ENCODE results near the gene TIMM44. TPM values are rescaled to one million over a fixed set of nuclear protein-coding genes. Genes with fewer than 3 reads are reported as not detected.

The TIMM44 gene, protein sequence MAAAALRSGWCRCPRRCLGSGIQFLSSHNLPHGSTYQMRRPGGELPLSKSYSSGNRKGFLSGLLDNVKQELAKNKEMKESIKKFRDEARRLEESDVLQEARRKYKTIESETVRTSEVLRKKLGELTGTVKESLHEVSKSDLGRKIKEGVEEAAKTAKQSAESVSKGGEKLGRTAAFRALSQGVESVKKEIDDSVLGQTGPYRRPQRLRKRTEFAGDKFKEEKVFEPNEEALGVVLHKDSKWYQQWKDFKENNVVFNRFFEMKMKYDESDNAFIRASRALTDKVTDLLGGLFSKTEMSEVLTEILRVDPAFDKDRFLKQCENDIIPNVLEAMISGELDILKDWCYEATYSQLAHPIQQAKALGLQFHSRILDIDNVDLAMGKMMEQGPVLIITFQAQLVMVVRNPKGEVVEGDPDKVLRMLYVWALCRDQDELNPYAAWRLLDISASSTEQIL
- total RNA-seq (2022; extraction: Qiagen RNA extraction; ENCODE audit: low read depth), result 23.8 to 33.8 TPM (median 29.2 TPM) in 5 replicates

DNA sequence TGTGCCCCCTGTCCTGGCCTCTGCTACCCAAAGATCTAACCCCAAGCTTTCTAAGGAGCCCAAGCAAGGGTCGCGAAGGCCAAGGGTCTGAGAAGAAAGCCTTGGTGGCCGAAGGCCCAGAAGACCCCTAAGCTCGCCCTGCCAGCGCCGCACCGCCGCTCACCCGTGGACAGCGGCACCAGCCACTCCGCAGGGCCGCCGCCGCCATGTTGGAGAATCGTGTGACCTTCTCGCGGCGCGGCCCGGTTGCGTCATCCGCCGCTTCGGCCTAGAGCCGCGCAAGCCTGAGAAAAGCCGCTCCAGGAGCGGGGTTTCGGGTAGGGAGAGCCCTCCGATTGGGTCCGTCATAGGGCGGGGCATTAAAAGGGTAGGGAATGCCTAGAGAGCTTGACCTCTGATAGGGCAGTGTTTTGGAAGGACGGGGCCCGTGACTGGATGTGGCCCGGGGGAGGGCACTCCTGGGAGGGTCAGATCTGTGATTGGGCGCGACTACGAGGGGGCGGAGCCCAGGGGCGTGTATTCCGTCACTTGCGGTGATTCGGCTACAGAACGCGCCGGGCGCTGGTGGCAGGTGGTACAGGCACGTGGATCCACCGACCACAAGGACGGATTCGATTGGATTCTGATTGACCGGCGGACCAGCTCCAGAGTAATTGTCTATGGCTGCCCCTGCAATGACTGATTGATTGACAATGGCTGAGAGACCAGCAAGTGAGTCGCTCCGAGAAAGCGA, at the start of gene TIMM44:
TSS of gene TIMM44 (minus strand) at position 223 of the 733 bp plus-strand sequence. CDS start at position 208, 15 bp downstream.

DNA sequence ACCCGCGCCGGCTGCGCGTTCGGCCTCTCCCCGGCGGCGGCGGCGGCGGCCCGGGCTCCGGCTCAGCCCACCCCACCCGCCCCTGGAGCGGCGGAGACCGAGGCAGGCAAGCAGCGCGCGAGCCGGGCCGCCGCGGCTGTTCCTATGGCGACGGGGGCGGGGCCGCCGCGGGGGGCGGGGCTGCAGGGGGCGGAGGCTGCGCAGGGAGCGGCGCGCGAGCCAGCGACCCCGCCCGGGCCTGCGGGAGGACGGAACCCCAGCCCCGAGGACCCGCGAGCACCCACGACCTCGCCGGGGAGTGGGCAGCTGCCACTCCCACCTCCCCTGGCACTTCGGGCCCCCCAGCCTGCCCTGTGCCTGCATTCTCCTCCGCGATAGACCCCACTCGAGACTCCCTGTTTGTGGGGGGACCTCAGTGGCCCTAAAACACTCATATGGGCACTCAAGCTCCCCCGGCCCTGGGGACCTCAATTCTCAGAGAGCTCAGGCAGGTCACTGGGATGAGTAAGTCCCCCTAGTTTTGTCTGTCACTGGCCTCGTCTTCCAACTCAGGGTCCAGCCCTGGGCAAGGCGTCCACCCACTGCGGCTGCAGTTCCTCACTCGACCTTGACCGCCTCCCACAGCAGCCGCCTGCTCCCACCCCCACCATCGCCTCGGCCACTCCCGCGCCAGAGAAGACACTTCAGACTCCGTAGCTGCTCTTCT, 17.3 kb downstream of the TIMM44 start, which contains the start of gene CTXN1:
TSS of gene CTXN1 (minus strand) at position 115 of the 706 bp plus-strand sequence. CDS start 597 bp downstream, outside the sequence.

DNA sequence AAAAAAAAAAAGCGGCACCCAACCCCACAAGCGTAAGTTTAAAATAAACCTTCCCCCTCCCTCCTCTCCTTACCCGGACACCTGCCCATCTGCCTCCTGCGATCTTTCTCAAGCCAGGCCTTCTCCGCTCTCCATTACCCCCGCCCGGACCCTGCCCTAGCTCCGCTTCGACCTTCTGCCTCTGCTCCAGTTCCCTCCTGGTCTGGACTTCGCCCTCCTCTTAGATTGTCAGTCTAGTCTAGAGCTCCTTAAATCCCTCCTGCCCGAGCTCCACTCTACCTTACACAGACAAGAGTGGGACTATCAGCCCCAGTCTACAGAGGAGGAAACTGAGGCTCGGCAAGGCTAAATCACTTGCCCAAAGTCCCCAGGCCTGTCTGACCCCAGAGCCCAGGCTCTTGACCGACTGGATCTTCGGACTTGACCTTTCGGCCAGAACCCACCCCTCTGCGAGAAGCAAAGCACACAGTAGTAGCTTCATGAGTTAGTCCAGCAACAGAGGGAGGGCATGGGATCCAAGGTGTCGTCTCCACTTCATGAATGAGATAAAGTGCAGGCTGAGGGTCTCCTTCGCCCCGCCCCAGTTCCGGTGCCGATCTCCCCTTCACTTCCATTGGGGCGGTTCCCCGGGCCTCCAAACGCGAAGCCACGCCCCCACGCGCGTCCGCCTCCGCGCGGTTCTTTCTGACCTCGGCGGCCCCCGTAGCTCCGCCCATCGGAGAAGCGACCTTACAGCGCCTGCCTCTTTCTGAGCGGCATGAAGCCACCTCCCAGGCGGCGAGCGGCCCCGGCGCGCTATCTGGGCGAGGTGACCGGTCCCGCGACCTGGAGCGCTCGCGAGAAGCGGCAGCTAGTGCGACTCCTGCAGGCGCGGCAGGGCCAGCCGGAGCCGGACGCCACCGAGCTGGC, 23.6 kb downstream of the TIMM44 start, which contains the start of gene SNAPC2:
TSS of gene SNAPC2 (plus strand) at position 729 of the 909 bp plus-strand sequence. CDS start at position 758, 29 bp downstream.

DNA sequence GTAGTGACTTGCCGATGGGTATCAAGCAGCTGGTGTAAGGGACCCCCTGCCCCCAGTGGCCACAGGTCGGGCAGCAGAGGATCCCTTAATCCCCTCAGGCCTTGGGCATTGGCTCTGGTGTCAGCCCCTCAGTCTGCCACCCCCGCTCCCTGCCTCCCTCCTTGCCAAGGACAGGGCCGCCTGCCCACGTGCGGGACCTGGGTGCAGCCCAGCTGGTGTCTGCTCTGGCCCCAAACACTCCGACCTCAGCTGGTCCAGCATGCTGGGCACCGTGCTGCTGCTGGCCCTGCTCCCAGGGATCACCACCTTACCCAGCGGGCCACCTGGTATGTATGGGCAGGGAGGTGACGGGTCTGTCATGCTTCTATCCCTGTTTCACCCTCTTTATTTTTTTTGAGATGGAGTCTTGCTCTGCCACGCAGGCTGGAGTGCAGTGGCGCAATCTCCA, 28.8 kb downstream of the TIMM44 start, which contains the start of gene TGFBR3L:
TSS of gene TGFBR3L (plus strand) at position 233 of the 448 bp plus-strand sequence.

DNA sequence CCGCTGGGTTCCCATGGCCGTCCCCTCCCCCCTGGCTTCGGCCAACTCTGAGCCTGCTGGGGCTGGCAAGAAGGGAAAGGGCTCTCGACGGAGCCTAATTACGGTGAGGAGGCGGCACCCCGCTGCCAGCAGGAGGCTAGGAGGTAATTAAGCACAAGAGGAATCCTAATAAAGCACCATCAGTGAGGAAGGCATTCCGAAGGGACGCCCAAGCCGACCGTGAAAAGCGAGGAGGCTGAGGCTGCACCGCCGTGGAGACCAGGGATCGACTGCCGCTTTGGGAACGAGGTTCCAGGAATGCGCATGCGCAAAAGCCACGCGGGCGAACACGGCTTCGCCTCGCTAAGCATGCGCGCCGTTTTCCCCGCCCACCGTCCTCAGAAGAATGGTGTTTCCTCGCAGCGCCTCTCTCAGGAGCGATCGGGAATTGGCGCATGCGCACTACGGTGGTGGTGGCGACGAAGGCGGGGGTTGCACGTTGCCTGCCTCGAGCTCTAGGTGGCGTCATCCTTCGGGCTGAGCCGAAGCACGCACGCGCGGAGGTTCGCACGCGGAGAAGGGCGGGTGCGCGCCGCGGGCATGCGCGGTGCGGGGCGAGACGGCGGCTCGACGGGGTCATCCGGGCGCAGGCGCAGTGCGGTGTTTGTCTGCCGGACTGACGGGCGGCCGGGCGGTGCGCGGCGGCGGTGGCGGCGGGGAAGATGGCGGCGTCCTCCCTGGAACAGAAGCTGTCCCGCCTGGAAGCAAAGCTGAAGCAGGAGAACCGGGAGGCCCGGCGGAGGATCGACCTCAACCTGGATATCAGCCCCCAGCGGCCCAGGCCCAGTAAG, 40.0 kb downstream of the TIMM44 start, which contains the start of gene MAP2K7:
TSS of gene MAP2K7 (plus strand) at position 634 of the 830 bp plus-strand sequence. CDS start at position 702, 68 bp downstream.

DNA sequence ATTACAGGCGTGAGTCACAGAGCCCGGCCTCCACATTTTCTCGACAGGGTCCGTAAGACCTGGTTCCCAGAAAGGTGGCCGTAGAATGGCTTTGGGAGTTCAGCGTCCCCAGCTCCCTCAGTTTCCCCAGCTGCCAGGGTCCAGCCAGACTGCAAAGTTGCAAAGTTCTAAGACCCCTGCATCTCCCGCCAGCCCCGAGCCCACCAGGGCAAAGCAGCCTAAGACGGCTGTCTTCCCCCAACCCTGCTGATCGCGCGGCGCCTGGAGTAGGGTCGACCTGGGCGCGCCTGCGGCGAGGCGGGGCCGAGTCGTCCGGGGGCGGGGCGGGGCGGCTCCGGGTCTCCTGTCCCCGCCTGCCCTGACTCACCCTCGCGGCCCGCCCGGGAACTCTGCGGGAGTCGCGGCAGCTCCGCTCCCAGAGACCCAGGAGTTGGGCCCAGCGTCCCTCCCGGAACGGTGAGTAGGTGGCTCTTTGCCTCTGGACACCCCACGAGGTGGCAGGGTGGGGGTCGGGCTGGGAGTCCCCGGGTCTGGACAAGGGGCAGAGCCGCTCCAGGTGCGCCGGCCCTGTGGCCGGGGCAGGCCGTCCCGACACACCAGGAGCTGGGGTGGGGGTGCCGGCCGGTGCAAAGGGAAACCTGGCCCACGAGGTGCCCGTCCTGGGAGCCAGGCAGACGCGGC, 55.2 kb downstream of the TIMM44 start, which contains the start of gene LRRC8E:
TSS of gene LRRC8E (plus strand) at position 366 of the 681 bp plus-strand sequence. CDS start 7,094 bp downstream, outside the sequence.

Other genes starting within 250 kb of the TIMM44 start
- not detected in 5 replicates for gene FCER2, start 241.5 kb downstream of the TIMM44 start, total RNA-seq (2022; extraction: Qiagen RNA extraction; ENCODE audit: low read depth)
- not detected in 5 replicates for gene CLEC4G, start 211.6 kb downstream of the TIMM44 start, total RNA-seq (2022; extraction: Qiagen RNA extraction; ENCODE audit: low read depth)
- not detected in 5 replicates for gene CD209, start 196.1 kb downstream of the TIMM44 start, total RNA-seq (2022; extraction: Qiagen RNA extraction; ENCODE audit: low read depth)
- 0.06 TPM in 1 of 5 replicates, not detected in the others for gene CLEC4M, start 180.4 kb downstream of the TIMM44 start, total RNA-seq (2022; extraction: Qiagen RNA extraction; ENCODE audit: low read depth)
- gene EVI5L, start 113.4 kb downstream of the TIMM44 start, total RNA-seq (2022; extraction: Qiagen RNA extraction; ENCODE audit: low read depth), result 1.3 to 1.7 TPM (median 1.5 TPM) in 5 replicates
- 0.20 to 0.48 TPM (median 0.34 TPM) in 5 replicates for gene PRR36, start 69.3 kb downstream of the TIMM44 start, total RNA-seq (2022; extraction: Qiagen RNA extraction; ENCODE audit: low read depth)
- 6.1 to 8.9 TPM (median 7.1 TPM) in 5 replicates for gene LRRC8E, start 55.2 kb downstream of the TIMM44 start, total RNA-seq (2022; extraction: Qiagen RNA extraction; ENCODE audit: low read depth)
- 11.8 to 18.7 TPM (median 16.9 TPM) in 5 replicates for gene MAP2K7, start 39.8 kb downstream of the TIMM44 start, total RNA-seq (2022; extraction: Qiagen RNA extraction; ENCODE audit: low read depth)
- 0.52 to 1.8 TPM (median 1.7 TPM) in 5 replicates for gene TGFBR3L, start 28.8 kb downstream of the TIMM44 start, total RNA-seq (2022; extraction: Qiagen RNA extraction; ENCODE audit: low read depth)
- gene SNAPC2, start 23.3 kb downstream of the TIMM44 start, total RNA-seq (2022; extraction: Qiagen RNA extraction; ENCODE audit: low read depth), result 19.9 to 29.9 TPM (median 28.1 TPM) in 5 replicates
- 10.0 to 22.5 TPM (median 17.0 TPM) in 5 replicates for gene CTXN1, start 17.5 kb downstream of the TIMM44 start, total RNA-seq (2022; extraction: Qiagen RNA extraction; ENCODE audit: low read depth)
- 69.1 to 74.2 TPM (median 72.4 TPM) in 5 replicates for gene ELAVL1, start 62.0 kb upstream of the TIMM44 start, total RNA-seq (2022; extraction: Qiagen RNA extraction; ENCODE audit: low read depth)
- gene CCL25, start 109.1 kb upstream of the TIMM44 start, total RNA-seq (2022; extraction: Qiagen RNA extraction; ENCODE audit: low read depth), result not detected in 5 replicates
- gene FBN3, start 205.9 kb upstream of the TIMM44 start, total RNA-seq (2022; extraction: Qiagen RNA extraction; ENCODE audit: low read depth), result 0.01 TPM in 1 of 5 replicates, not detected in the others